Activated naive CD8-positive, alpha-beta T cell treated with anti-CD3 and anti-CD28 coated beads for 36 hours (primary cell): ENCODE measurements around the gene UST. TPM values are rescaled to one million over a fixed set of nuclear protein-coding genes. Genes with fewer than 3 reads are reported as not detected.
"Not testable (repeated sequence)": the region's sequence is repeated elsewhere in the genome, so short reads cannot be mapped to it uniquely, and the experiment has no call there.

Source experiments
- DNase-seq: peaks from one replicate; pipeline ENCODE4 v3.0.0; 2021
- H3K27ac Mint-ChIP-seq: one replicate; pipeline ENCODE4 v1.8.0; 2022; ENCODE audit warnings: mild to moderate bottlenecking, moderate library complexity, mixed read lengths
- H3K27me3 Mint-ChIP-seq: one replicate; pipeline ENCODE4 v1.8.0; 2022; ENCODE audit warnings: mild to moderate bottlenecking, mixed read lengths
- H3K36me3 Mint-ChIP-seq: one replicate; pipeline ENCODE4 v1.8.0; 2021; ENCODE audit warnings: mild to moderate bottlenecking, mixed read lengths
- H3K4me1 Mint-ChIP-seq: one replicate; pipeline ENCODE4 v1.8.0; 2021; ENCODE audit warnings: mixed read lengths
- H3K4me3 Mint-ChIP-seq: one replicate; pipeline ENCODE4 v1.8.0; 2022; ENCODE audit warnings: mild to moderate bottlenecking, moderate library complexity, mixed read lengths
- H3K9me3 Mint-ChIP-seq: one replicate; pipeline ENCODE4 v1.8.0; 2022; ENCODE audit warnings: mixed read lengths
- total RNA-seq, 2 experiments: library from RNA; stranded (reverse); gene quantifications; one replicate each; pipeline ENCODE4 v1.2.3, GENCODE V29; 2021

UST gene
- total RNA-seq, 2 experiments from 2014 or later: 0.82 to 0.89 TPM

GRCh38 chr6:148952147-148953035 is 205.6 kb downstream of the UST start:
- Mint-ChIP-seq H3K27me3 (peaks cover 6% of the 10 kb centered on the region), H3K36me3 (no peaks in the 10 kb centered on the region), H3K4me1 (no peaks in the 10 kb centered on the region), H3K4me3 (no peak overlapping the region), H3K27ac (no peak overlapping the region), H3K9me3 (no peaks in the 10 kb centered on the region)
- no peak for DNase-seq

GRCh38 chr6:148954461-148954860 is 207.6 kb downstream of the UST start:
- H3K27ac Mint-ChIP-seq: no peak overlapping the region
- no peak for DNase-seq
- no peak overlapping the region for H3K4me3 Mint-ChIP-seq
- no peaks in the 10 kb centered on the region for H3K9me3 Mint-ChIP-seq
- no peaks in the 10 kb centered on the region for H3K4me1 Mint-ChIP-seq
- no peaks in the 10 kb centered on the region for H3K36me3 Mint-ChIP-seq
- peaks cover 3% of the 10 kb centered on the region for H3K27me3 Mint-ChIP-seq

- H3K36me3 Mint-ChIP-seq: no peaks in the 10 kb centered on the region
- no peaks in the 10 kb centered on the region for H3K4me1 Mint-ChIP-seq
- H3K27ac Mint-ChIP-seq: no peak overlapping the region
- DNase-seq: no peak
- no peaks in the 10 kb centered on the region for H3K9me3 Mint-ChIP-seq
- H3K4me3 Mint-ChIP-seq: no peak overlapping the region
- H3K27me3 Mint-ChIP-seq: peaks cover 3% of the 10 kb centered on the region
Measured at GRCh38 chr6:148954934-148955333, 208.1 kb downstream of the UST start.

GRCh38 chr6:148955441-148955840 is 208.6 kb downstream of the UST start:
- no peak overlapping the region for H3K4me3 Mint-ChIP-seq
- H3K27me3 Mint-ChIP-seq: peaks cover under 1% of the 10 kb centered on the region
- H3K9me3 Mint-ChIP-seq: no peaks in the 10 kb centered on the region
- H3K36me3 Mint-ChIP-seq: no peaks in the 10 kb centered on the region
- no peak for DNase-seq
- H3K4me1 Mint-ChIP-seq: no peaks in the 10 kb centered on the region
- H3K27ac Mint-ChIP-seq: no peak overlapping the region

GRCh38 chr6:148956163-148956562 is 209.3 kb downstream of the UST start:
- DNase-seq, H3K36me3 Mint-ChIP-seq, H3K27ac Mint-ChIP-seq, H3K4me1 Mint-ChIP-seq, H3K9me3 Mint-ChIP-seq, H3K27me3 Mint-ChIP-seq, H3K4me3 Mint-ChIP-seq: not testable (repeated sequence)

- H3K27ac Mint-ChIP-seq: no peak overlapping the region
- H3K4me3 Mint-ChIP-seq: no peak overlapping the region
- H3K36me3 Mint-ChIP-seq: no peaks in the 10 kb centered on the region
- H3K9me3 Mint-ChIP-seq: no peaks in the 10 kb centered on the region
- no peaks in the 10 kb centered on the region for H3K27me3 Mint-ChIP-seq
- no peak for DNase-seq
- no peaks in the 10 kb centered on the region for H3K4me1 Mint-ChIP-seq
Measured at GRCh38 chr6:148957752-148958151, 210.9 kb downstream of the UST start.

- H3K9me3 Mint-ChIP-seq: no peaks in the 10 kb centered on the region
- no peak for DNase-seq
- H3K36me3 Mint-ChIP-seq: no peaks in the 10 kb centered on the region
- no peak overlapping the region for H3K4me3 Mint-ChIP-seq
- no peak overlapping the region for H3K27ac Mint-ChIP-seq
- H3K27me3 Mint-ChIP-seq: no peaks in the 10 kb centered on the region
- no peaks in the 10 kb centered on the region for H3K4me1 Mint-ChIP-seq
Measured at GRCh38 chr6:148959008-148959407, 212.2 kb downstream of the UST start.

- DNase-seq: no peak
- Mint-ChIP-seq H3K27me3 (no peaks in the 10 kb centered on the region), H3K36me3 (no peaks in the 10 kb centered on the region), H3K4me1 (no peaks in the 10 kb centered on the region), H3K9me3 (no peaks in the 10 kb centered on the region), H3K4me3 (no peak overlapping the region), H3K27ac (no peak overlapping the region)
Measured at GRCh38 chr6:148959501-148959900, 212.7 kb downstream of the UST start.

- Mint-ChIP-seq H3K36me3 (no peaks in the 10 kb centered on the region), H3K27ac (no peak overlapping the region), H3K9me3 (no peaks in the 10 kb centered on the region), H3K4me3 (no peak overlapping the region), H3K27me3 (no peaks in the 10 kb centered on the region), H3K4me1 (no peaks in the 10 kb centered on the region)
- no peak for DNase-seq
Measured at GRCh38 chr6:148962854-148963515, 216.2 kb downstream of the UST start.

- no peaks in the 10 kb centered on the region for H3K9me3 Mint-ChIP-seq
- no peaks in the 10 kb centered on the region for H3K4me1 Mint-ChIP-seq
- H3K4me3 Mint-ChIP-seq: no peak overlapping the region
- H3K27ac Mint-ChIP-seq: no peak overlapping the region
- H3K36me3 Mint-ChIP-seq: no peaks in the 10 kb centered on the region
- DNase-seq: no peak
- no peaks in the 10 kb centered on the region for H3K27me3 Mint-ChIP-seq
Measured at GRCh38 chr6:148963738-148964137, 216.9 kb downstream of the UST start.

- no peak overlapping the region for H3K27ac Mint-ChIP-seq
- DNase-seq: no peak
- no peaks in the 10 kb centered on the region for H3K9me3 Mint-ChIP-seq
- H3K4me1 Mint-ChIP-seq: no peaks in the 10 kb centered on the region
- no peaks in the 10 kb centered on the region for H3K36me3 Mint-ChIP-seq
- no peaks in the 10 kb centered on the region for H3K27me3 Mint-ChIP-seq
- no peak overlapping the region for H3K4me3 Mint-ChIP-seq
Measured at GRCh38 chr6:148964467-148964866, 217.6 kb downstream of the UST start.

- DNase-seq: no peak
- Mint-ChIP-seq H3K27ac (no peak overlapping the region), H3K4me3 (no peak overlapping the region), H3K36me3 (no peaks in the 10 kb centered on the region), H3K4me1 (no peaks in the 10 kb centered on the region), H3K27me3 (no peaks in the 10 kb centered on the region), H3K9me3 (no peaks in the 10 kb centered on the region)
Measured at GRCh38 chr6:148965287-148965686, 218.5 kb downstream of the UST start.

- H3K4me1 Mint-ChIP-seq: no peaks in the 10 kb centered on the region
- DNase-seq: no peak
- no peaks in the 10 kb centered on the region for H3K36me3 Mint-ChIP-seq
- H3K27ac Mint-ChIP-seq: no peak overlapping the region
- H3K27me3 Mint-ChIP-seq: peaks cover 9% of the 10 kb centered on the region
- H3K9me3 Mint-ChIP-seq: no peaks in the 10 kb centered on the region
- H3K4me3 Mint-ChIP-seq: no peak overlapping the region
Measured at GRCh38 chr6:148967011-148967520, 220.2 kb downstream of the UST start.

GRCh38 chr6:148967541-148967956 is 220.7 kb downstream of the UST start:
- no peak overlapping the region for H3K4me3 Mint-ChIP-seq
- H3K36me3 Mint-ChIP-seq: no peaks in the 10 kb centered on the region
- no peak for DNase-seq
- no peaks in the 10 kb centered on the region for H3K9me3 Mint-ChIP-seq
- peaks cover 11% of the 10 kb centered on the region for H3K27me3 Mint-ChIP-seq
- H3K27ac Mint-ChIP-seq: no peak overlapping the region
- H3K4me1 Mint-ChIP-seq: no peaks in the 10 kb centered on the region

GRCh38 chr6:148968771-148969602 is 222.2 kb downstream of the UST start:
- H3K27ac Mint-ChIP-seq: no peak overlapping the region
- H3K9me3 Mint-ChIP-seq: no peaks in the 10 kb centered on the region
- H3K36me3 Mint-ChIP-seq: no peaks in the 10 kb centered on the region
- DNase-seq: no peak
- H3K4me1 Mint-ChIP-seq: no peaks in the 10 kb centered on the region
- H3K27me3 Mint-ChIP-seq: peaks cover 14% of the 10 kb centered on the region
- H3K4me3 Mint-ChIP-seq: no peak overlapping the region
